DMS 273 treated with DMSO at 0.1 percent for 48 hours (cell line): ENCODE measurements around the gene RALBP1.

Source experiments
- DNase-seq: peaks from one replicate; lab custom pipeline; 2025; lab: John Stamatoyannopoulos, UW

Gene RALBP1

GRCh38 chr18:9507565-9508088 is 32.3 kb downstream of the RALBP1 start:
- no peak for DNase-seq

- no peak for DNase-seq
These were observed 33.2 kb downstream of the RALBP1 start for GRCh38 chr18:9508446-9509025.

- DNase-seq: no peak
These were observed 38.7 kb downstream of the RALBP1 start for GRCh38 chr18:9513971-9514512.

GRCh38 chr18:9516437-9517064 is 41.2 kb downstream of the RALBP1 start:
- DNase-seq: peak; percentile 27

- no peak for DNase-seq
These were observed 42.6 kb downstream of the RALBP1 start for GRCh38 chr18:9517869-9518268.

GRCh38 chr18:9519399-9519798 is 44.1 kb downstream of the RALBP1 start:
- no peak for DNase-seq

- no peak for DNase-seq
These were observed 45.4 kb downstream of the RALBP1 start for GRCh38 chr18:9520666-9521065.

GRCh38 chr18:9521770-9522169 is 46.5 kb downstream of the RALBP1 start:
- no peak for DNase-seq

- no peak for DNase-seq
These were observed 47.6 kb downstream of the RALBP1 start for GRCh38 chr18:9522952-9523351.

GRCh38 chr18:9526458-9526857 is 51.1 kb downstream of the RALBP1 start:
- DNase-seq: no peak

- DNase-seq: no peak
These were observed 55.1 kb downstream of the RALBP1 start for GRCh38 chr18:9530226-9531009.

GRCh38 chr18:9531791-9532410 is 56.6 kb downstream of the RALBP1 start:
- DNase-seq: no peak

GRCh38 chr18:9534844-9535243 is 59.5 kb downstream of the RALBP1 start:
- no peak for DNase-seq

GRCh38 chr18:9535430-9535991 is 60.2 kb downstream of the RALBP1 start:
- DNase-seq: no peak

- DNase-seq: no peak
These were observed 61.2 kb downstream of the RALBP1 start for GRCh38 chr18:9536354-9537152.

- no peak for DNase-seq
These were observed 62.4 kb downstream of the RALBP1 start for GRCh38 chr18:9537677-9538076.

- no peak for DNase-seq
These were observed 64.0 kb downstream of the RALBP1 start for GRCh38 chr18:9539283-9539682.

- no peak for DNase-seq
These were observed 64.6 kb downstream of the RALBP1 start for GRCh38 chr18:9539938-9540337.

- DNase-seq: no peak
These were observed 67.6 kb downstream of the RALBP1 start for GRCh38 chr18:9542924-9543323.

GRCh38 chr18:9545029-9545428 is 69.7 kb downstream of the RALBP1 start:
- no peak for DNase-seq

GRCh38 chr18:9546468-9546867 is 71.2 kb downstream of the RALBP1 start:
- DNase-seq: no peak
